HG02623 (cell line): ENCODE data around the gene AGAP1.

Source experiments
- ATAC-seq: cut with Tn5 transposase; IDR thresholded peaks from one replicate; pipeline ENCODE4 v1.9.1; 2021; ENCODE audit warnings: moderate library complexity; ENCODE audit not compliant: unreplicated experiment

AGAP1 gene

GRCh38 chr2:235951493-235951892 lies 457.6 kb downstream of the AGAP1 start:
- ATAC-seq: no peak

DNA sequence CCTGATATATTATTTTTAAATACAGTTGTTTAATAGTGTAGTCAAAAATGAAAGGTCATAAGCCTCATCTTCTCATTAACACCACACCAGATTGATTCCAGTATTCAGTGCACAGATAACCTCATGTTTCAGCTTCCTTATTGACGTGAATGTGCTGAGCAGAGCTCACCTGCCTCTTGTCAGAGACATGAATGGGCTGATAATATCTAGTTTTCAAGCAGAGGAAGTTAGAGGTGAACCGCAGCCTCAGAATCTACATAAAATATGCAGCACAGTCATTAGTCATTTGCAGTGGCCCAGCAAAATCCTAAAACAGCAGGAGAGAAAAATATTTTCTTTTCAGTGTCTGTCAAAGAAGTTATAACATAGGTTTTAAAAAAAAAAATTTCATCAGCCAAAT lies 458.1 kb downstream of the AGAP1 start:
- ATAC-seq: no peak

- ATAC-seq: no peak
These were observed 458.9 kb downstream of the AGAP1 start for GRCh38 chr2:235952714-235953113.

DNA sequence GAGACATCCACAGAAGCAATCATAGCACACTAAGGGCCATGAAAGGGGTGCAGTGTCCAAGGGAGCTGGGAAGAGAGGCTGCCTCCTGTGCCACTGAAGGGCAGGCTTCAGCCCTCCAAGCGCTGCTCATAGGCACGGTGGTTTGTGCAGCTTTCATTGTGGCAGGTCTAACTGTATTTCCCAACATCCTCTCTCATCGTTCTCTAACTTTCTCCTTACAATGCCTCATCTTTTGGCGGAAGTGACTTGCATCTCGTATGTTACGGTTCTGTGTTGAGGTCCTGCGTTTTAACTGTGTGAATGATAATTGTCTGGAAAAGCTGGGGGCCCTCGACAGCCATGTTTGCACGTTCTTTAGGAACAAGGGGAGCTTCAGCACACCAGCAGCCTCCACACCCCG lies 460.4 kb downstream of the AGAP1 start:
- ATAC-seq: no peak

DNA sequence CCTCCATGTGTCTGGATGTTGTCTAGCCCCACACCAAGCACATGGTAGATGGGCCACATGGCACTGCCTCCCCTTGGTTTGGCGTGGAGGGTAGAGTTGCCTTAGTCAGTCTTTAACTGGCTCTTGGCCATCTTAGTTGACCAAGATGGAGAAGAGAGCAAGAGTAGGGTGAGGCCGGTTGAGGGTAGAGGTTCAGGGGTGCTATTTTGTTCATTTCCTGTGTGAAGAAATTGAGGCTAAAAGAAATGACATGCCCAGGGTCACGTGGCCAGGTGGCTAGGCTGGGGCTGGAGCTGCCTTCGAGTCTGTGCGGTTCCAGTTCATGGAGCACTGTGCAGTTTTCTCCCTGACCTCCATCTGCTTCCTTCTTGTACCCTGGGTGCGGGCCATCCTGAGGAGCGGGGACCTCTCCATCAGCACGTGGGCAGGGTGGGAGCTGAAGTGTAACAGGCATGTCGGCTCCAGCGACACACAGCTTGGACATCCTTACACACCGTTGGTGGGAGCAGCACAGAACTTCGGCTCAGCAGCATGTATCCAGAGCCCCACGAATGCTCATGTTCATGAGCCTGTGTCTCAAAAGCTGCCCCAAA lies 461.1 kb downstream of the AGAP1 start:
- ATAC-seq: no peak

GRCh38 chr2:235955664-235956063 lies 461.8 kb downstream of the AGAP1 start:
- ATAC-seq: no peak

GRCh38 chr2:235956281-235956970 lies 462.6 kb downstream of the AGAP1 start:
- no peak for ATAC-seq

GRCh38 chr2:235957251-235957650 lies 463.4 kb downstream of the AGAP1 start:
- ATAC-seq: no peak

- no peak for ATAC-seq
These were observed 464.5 kb downstream of the AGAP1 start for GRCh38 chr2:235958221-235958930.

GRCh38 chr2:235958931-235959410 lies 465.1 kb downstream of the AGAP1 start:
- ATAC-seq: no peak

GRCh38 chr2:235960011-235960715 lies 466.3 kb downstream of the AGAP1 start:
- no peak for ATAC-seq

DNA sequence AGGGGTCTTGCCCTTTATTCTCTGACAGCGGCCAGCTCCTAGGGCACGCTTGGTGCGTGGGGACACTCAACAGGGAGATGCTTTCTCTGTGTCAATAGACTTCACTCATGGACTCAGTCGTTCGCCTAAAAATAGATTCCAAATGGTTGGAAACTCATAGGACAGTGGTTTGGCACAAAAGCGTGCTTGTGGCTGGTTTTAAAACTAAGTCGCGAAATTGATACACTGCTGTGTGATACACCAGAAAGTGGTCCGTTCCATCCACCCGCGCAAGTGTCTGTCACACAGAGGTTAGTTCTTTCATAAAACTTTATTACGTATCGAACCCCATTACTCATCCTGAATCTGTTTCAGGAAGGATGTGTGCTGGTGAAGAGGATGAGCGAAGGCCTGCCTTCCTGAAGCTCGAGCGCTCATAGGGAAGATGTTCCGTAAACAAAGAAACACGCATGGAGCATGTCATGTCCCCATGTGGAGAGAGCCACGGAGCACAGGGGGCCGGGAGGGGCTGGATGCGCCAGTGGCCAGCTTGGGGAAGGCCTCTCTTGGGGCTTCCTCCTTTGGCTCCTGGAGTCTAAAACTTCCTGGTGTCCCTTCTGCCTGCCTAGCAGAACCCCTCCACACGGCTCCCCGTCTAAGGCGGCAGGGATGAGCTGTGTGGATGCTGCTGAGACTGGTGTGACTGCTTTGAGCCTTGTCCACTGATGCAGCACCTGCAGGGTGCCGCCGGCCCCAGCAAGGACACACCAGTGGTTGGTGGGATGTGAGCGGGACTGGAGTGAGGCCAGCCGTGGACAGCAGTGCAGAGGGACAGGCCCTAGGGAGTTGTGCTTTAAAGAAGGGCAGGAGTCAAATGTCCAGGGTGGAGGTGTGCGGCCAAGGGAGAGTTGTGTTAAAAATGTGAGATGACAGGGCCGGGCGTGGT lies 467.1 kb downstream of the AGAP1 start:
- ATAC-seq: no peak

DNA sequence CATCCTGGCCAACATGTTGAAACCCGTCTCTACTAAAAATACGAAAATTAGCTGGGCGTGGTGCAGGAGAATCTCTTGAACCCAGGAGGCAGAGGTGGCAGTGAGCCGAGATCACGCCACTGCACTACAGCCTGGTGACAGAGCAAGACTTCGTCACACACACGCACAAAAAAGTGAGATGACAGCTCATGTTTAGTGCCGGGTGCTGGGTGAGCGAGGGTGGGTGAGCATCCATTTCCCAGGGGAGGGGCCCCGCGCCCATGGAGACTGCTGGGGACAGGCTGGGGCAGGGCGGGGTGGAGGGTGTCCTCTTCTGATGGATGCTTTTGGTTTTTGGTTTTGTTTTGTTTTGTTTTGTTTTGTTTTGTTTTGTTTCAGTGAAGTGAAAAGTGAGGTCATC lies 467.9 kb downstream of the AGAP1 start:
- no peak for ATAC-seq

- no peak for ATAC-seq
These were observed 470.2 kb downstream of the AGAP1 start for GRCh38 chr2:235963853-235964577.

- no peak for ATAC-seq
These were observed 471.0 kb downstream of the AGAP1 start for GRCh38 chr2:235964787-235965390.

DNA sequence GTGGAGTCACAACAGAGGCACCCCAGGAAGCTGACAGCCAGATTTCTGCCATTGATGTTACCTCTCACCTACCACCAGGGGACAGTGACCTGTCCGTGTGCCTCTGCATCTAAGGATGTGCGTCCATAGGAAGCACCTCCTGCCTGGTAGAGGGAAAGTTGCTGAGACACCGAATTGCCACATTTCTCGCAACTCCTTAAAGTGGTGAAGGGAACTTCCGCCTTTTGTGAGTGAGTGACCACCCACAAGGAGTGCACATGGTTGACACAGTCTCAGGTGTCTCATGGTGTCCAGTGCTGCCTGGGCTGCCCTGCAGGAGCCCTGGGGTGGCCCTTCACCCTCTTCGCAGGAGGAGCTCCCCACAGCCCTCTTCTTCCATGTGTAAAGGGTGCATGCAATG lies 472.6 kb downstream of the AGAP1 start:
- ATAC-seq: no peak

GRCh38 chr2:235966932-235967757 lies 473.3 kb downstream of the AGAP1 start:
- ATAC-seq: no peak

GRCh38 chr2:235968155-235968554 lies 474.3 kb downstream of the AGAP1 start:
- no peak for ATAC-seq
